Measurements from ENCODE around the gene FAM43A.

FAM43A gene

DNA sequence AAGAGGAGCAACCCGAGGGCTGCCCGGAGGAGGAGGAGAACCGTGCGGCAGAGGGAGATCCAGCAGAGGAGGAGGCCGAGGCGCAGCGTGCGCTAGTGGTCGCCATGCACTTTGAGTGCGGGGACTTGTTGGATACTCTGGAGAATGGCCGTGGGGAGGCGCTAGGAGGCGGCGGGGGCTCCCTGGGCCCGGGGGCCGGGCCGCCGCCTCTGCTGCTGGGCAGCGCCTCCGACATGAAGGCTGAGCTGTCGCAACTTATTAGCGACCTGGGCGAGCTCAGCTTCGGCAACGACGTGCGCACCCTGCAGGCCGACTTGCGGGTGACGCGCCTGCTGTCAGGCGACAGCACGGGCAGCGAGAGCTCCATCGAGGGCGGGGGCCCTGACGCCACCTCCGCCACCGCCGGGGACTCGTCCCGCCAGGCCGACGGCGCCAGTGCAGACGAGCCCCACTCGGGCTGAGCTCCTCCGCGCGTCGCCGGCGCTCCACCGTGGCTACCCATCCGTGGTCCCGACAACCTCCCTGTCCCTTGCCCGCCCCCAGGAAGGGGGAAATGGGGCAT lies 2.0 kb downstream of the FAM43A start:
- CTCF ChIA-PET = interaction anchor here (0.6 to 1.4 kb wide), 8 partner anchors 32 to 1020 kb away, joined by 3 to 7 read pairs (median 3); no protein-coding TSS in a partner anchor
- H3K27ac ChIP-seq = peak overlapping the region; percentile 52
- TF ChIP-seq, protein P1, sequence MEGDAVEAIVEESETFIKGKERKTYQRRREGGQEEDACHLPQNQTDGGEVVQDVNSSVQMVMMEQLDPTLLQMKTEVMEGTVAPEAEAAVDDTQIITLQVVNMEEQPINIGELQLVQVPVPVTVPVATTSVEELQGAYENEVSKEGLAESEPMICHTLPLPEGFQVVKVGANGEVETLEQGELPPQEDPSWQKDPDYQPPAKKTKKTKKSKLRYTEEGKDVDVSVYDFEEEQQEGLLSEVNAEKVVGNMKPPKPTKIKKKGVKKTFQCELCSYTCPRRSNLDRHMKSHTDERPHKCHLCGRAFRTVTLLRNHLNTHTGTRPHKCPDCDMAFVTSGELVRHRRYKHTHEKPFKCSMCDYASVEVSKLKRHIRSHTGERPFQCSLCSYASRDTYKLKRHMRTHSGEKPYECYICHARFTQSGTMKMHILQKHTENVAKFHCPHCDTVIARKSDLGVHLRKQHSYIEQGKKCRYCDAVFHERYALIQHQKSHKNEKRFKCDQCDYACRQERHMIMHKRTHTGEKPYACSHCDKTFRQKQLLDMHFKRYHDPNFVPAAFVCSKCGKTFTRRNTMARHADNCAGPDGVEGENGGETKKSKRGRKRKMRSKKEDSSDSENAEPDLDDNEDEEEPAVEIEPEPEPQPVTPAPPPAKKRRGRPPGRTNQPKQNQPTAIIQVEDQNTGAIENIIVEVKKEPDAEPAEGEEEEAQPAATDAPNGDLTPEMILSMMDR (conservative IDR thresholded peaks at IDR 0.05; ENCODE audit: low read depth) = peak; percentile 70
- POLR2A ChIA-PET (ENCODE audit: low non-redundant PET) = interaction anchor here (1.1 kb wide), 1 partner anchor 182 kb away, joined by 4 read pairs; no protein-coding TSS in a partner anchor
- DNase-seq (ENCODE audit: low spot score) = no peak

- peak overlapping the region; percentile 52 for H3K27ac ChIP-seq
- no peak for DNase-seq (ENCODE audit: low spot score)
- ChIA-PET CTCF (interaction anchor here (0.6 to 1.4 kb wide), 5 partner anchors 31 to 578 kb away, joined by 3 to 7 read pairs (median 3); no protein-coding TSS in a partner anchor), POLR2A (ENCODE audit: low non-redundant PET) (no interaction called here)
- TF ChIP-seq, protein P1 (conservative IDR thresholded peaks at IDR 0.05; ENCODE audit: low read depth) = no peak
These were observed 2.6 kb downstream of the FAM43A start for GRCh38 chr3:194688200-194688740.

GRCh38 chr3:194688946-194689345 lies 3.3 kb downstream of the FAM43A start:
- POLR2A ChIA-PET (ENCODE audit: low non-redundant PET) = no interaction called here

DNA sequence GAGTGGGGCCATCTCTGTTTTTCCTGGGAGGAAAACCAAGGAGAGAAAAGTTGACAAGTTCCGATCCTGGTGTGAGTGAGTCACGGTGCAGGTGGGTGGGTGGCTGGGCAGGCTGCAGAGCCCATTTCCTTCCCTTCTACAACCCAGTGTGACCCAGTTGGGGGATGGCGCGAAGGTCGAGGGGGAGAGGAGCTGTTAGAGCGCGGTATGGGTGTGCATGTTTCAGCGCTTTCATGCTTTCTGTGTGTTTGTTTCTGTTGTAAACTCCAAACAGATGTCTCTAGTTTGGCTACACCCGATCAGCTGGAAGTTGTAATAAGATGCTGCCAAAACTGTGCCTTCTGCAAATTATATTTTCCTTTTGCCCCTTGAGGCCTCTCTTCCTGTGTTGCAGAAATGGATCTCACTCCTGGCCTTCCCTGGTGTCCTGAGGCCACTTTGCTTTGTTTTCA lies 3.8 kb downstream of the FAM43A start:
- CTCF ChIA-PET = interaction anchor here (0.6 to 0.7 kb wide), 2 partner anchors 439 to 577 kb away, joined by 3 to 4 read pairs; no protein-coding TSS in a partner anchor
- DNase-seq (ENCODE audit: low spot score) = no peak
- TF ChIP-seq, protein P1 (conservative IDR thresholded peaks at IDR 0.05; ENCODE audit: low read depth) = no peak
- peak overlapping the region; percentile 61 for H3K27ac ChIP-seq
- POLR2A ChIA-PET (ENCODE audit: low non-redundant PET) = no interaction called here

More at GRCh38 chr3:194688946-194689345, 3.3 kb downstream of the FAM43A start:
- TF ChIP-seq, protein P1 (conservative IDR thresholded peaks at IDR 0.05; ENCODE audit: low read depth) = no peak
- DNase-seq (ENCODE audit: low spot score) = no peak
- CTCF ChIA-PET = interaction anchor here (0.7 to 1.1 kb wide), 2 partner anchors 439 to 451 kb away, joined by 3 to 4 read pairs; no protein-coding TSS in a partner anchor
- H3K27ac ChIP-seq = peak overlapping the region; percentile 61

DNA sequence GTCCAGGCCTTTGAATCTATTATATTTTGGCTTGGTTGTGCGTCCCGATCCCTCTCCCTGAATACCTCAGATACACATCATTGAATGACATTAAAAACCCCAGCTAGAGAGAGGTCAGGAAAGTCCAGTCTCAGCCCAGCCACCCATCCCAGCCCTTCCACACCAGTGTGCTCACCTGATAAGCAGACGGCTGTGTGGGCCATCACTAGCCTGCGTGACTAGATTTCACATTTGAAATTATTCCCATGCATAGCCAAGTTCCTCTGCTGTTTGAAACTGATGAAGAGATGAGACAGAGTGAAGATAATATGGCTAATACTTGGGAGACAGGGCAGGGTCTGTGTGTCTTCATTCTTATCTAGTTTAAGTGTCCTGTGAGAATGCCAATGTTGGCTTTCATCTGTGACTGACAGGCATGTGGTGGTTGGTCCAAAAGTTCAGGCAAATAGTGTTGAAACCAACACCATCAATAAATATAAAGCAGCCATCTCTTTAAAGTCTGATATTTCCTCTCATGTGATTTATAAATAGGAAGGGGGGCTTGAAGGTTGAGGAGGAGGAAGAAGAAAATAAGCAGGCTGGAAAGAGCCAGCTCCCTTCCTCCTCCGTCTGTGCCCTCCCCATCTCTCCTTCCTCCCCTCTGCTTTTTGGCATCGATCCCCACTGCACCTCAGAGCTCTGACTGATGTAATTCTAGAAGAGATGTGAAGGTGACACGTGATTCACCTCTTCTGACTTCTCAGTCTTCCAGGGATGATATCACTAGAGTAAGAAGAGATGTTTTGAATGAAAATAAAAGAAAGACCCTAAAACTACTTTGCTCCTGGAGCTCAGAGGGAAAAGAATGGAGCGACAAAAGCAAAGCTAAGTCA lies 5.1 kb downstream of the FAM43A start:
- no peak for DNase-seq (ENCODE audit: low spot score)
- TF ChIP-seq, protein P1 (conservative IDR thresholded peaks at IDR 0.05; ENCODE audit: low read depth) = no peak
- peak overlapping the region; percentile 40; the same call in 1 of the 2 replicates for H3K27ac ChIP-seq
- ChIA-PET POLR2A (ENCODE audit: low non-redundant PET) (no interaction called here), CTCF (interaction anchor here (0.6 to 1.2 kb wide), 4 partner anchors 71 to 652 kb away, joined by 3 read pairs; no protein-coding TSS in a partner anchor)
